ENCODE data around the gene VMP1. TPM values are rescaled to one million over a fixed set of nuclear protein-coding genes. Genes with fewer than 3 reads are reported as not detected.

The VMP1 gene
- total RNA-seq, 1 donor from 2014 or later: 169 TPM

DNA sequence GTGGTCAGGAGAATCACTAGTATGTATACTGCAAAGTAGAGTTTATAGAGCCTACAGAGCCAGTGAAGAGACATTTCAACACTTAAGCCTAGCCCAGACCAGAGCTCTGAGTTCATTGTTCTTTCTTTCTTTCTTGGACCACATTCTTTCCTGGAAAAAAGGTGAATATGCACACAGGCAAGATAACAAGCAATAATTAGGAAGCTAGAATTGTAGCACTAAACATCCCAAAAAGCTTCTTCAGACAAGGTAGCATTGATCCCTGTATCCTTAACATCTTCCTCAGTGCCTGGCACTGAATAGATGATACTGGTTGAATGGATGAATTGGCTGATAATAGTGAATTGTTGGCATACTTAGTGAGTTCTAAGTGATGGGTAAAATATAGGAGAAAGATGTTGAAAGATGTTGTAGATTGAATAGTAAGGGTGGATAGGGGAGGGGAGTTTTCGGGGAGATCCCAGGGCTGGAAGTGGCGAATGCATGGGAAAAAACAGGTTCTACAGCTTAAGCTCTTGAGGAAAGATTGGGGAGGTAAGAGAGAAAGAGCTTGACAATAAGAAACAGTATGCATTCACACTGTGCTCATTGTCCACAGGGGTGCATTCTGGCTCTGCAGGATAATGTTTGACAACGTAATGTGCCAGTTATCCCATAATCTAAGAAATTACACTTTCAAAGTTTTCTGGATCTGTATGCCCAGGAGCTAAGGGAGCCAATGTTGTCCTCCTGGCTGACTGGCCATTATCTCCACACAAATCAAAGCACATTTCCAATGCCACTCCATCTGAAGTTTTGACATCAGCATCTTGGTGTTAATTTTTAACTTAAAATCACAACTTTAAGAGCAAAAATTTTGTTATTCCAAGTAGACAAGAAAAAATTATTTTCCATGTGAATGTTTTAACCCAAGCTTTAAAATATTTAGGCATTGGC is 149.7 kb downstream of the VMP1 start:
- DNase-seq: no peak

DNA sequence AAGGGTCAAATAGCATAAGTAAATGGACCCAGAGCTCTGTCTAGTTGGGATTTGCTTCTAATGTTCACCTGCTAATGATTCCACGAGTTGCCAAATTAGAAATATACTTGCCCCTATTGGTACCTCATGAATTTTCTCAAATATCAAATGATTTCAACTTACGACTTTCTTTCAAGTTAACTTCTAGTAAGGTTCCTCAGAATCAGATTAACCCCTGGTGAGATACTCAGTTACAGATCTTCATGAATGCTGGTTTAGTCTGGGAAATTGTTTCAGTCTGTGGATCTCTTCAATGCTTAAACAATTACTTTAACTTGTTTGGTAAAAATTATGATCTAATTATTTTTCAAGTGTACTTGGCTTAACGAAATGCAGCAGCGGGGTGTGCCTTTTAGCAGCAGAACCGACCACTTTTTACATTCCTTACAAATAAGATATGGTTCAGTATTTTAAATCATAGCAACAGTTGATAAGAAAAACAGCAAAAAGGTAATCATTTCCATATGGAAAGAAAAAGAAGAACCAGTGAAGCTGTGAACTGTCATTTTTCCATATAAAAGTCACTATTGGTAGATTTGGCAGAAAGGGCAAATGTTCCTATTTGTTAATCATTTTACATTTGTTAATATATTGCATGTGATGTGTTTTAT is 150.8 kb downstream of the VMP1 start:
- no peaks in the 10 kb centered on the region for H3K9me3 ChIP-seq
- H3K27me3 ChIP-seq: no peaks in the 10 kb centered on the region
- TF ChIP-seq, protein P1, sequence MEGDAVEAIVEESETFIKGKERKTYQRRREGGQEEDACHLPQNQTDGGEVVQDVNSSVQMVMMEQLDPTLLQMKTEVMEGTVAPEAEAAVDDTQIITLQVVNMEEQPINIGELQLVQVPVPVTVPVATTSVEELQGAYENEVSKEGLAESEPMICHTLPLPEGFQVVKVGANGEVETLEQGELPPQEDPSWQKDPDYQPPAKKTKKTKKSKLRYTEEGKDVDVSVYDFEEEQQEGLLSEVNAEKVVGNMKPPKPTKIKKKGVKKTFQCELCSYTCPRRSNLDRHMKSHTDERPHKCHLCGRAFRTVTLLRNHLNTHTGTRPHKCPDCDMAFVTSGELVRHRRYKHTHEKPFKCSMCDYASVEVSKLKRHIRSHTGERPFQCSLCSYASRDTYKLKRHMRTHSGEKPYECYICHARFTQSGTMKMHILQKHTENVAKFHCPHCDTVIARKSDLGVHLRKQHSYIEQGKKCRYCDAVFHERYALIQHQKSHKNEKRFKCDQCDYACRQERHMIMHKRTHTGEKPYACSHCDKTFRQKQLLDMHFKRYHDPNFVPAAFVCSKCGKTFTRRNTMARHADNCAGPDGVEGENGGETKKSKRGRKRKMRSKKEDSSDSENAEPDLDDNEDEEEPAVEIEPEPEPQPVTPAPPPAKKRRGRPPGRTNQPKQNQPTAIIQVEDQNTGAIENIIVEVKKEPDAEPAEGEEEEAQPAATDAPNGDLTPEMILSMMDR (IDR thresholded peaks at IDR 0.05): no peak
- peaks cover 17% of the 10 kb centered on the region for H3K36me3 ChIP-seq
- intact Hi-C loops (cut with DNase I): no loop called here
- H3K27ac ChIP-seq: no peak overlapping the region
- no peak overlapping the region for H3K4me3 ChIP-seq
- peaks cover 14% of the 10 kb centered on the region for H3K4me1 ChIP-seq
- DNase-seq: no peak
- no peak for ATAC-seq

More for the DNA sequence above, 149.7 kb downstream of the VMP1 start:
- peaks cover 20% of the 10 kb centered on the region for H3K4me1 ChIP-seq
- H3K4me3 ChIP-seq: no peak overlapping the region
- ATAC-seq: peak; percentile 41
- TF ChIP-seq, protein P1 (IDR thresholded peaks at IDR 0.05): no peak
- H3K27me3 ChIP-seq: no peaks in the 10 kb centered on the region
- intact Hi-C loops (cut with DNase I): no loop called here
- no peaks in the 10 kb centered on the region for H3K9me3 ChIP-seq
- no peak overlapping the region for H3K27ac ChIP-seq
- peaks cover 9% of the 10 kb centered on the region for H3K36me3 ChIP-seq

DNA sequence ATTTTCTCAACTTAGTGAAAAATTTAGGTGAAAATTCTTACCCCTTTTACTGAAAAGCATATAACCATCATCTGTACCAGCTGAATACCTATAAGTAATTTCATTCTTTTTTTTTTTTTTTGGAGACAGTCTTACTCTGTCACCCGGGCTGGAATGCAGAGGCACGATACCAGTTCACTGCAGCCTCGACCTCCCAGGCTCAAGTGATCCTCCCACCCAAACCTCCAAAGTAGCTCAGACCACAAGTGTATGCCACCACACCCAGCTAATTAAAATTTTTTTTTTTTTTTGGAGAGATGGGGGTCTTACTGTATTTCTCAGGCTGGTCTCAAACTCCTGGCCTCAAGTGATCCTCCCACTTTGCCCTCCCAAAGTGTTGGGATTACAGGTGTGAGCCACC is 151.5 kb downstream of the VMP1 start:
- no peaks in the 10 kb centered on the region for H3K9me3 ChIP-seq
- H3K4me1 ChIP-seq: peaks cover 14% of the 10 kb centered on the region
- no peak overlapping the region for H3K4me3 ChIP-seq
- H3K36me3 ChIP-seq: peaks cover 23% of the 10 kb centered on the region
- ATAC-seq (no peak), DNase-seq (no peak)
- TF ChIP-seq, protein P1 (IDR thresholded peaks at IDR 0.05): no peak
- H3K27me3 ChIP-seq: no peaks in the 10 kb centered on the region
- H3K27ac ChIP-seq: no peak overlapping the region
- intact Hi-C loops (cut with DNase I): no loop called here

DNA sequence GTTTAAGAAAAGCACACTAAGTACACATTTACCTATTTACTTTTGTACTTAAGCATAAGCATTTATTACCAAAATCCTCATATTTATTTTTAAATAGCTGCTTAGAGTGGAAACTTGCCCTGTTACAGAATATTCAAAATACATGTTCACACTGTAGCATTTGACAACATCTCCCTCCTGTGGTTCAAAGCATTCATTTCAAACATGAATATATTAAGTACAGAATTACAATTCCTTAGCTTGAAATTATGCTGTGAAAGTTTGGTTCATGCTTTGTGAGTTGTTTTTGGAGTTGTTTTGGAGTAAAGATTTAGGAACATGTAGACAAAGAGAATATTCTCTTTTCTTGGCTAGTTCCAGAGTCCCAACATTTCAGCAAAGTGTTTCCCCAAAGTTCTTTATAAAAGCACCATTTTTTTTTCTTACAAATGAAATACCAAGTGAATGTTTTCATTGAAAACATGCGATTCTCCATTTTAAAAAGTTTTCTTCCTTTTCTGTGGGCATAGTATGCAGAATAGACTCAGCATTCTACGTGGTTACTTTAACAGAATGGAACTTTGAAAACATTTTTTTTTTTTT is 152.1 kb downstream of the VMP1 start:
- H3K4me3 ChIP-seq: no peak overlapping the region

DNA sequence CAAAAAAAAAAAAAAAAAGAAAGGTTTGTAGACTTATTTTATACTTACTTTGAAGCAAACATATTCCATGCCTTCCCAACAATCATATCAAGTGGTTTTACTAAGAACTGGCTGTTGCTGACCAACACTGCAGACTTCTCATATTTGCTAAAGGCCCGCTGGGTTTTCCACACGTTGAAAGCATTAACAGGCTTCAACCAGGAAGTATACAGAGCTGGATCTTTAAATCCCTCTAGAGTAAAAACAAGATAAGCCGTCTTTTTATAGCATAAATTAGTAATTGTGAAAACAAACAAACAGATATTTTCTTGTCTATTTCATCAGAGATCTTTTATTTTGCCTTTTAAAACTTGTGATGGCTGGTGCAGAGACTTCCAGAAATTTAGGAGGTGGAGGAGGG is 156.2 kb downstream of the VMP1 start:
- Histone ChIP-seq H3K27me3 (no peaks in the 10 kb centered on the region), H3K9me3 (no peaks in the 10 kb centered on the region), H3K36me3 (peaks cover 24% of the 10 kb centered on the region), H3K4me3 (no peak overlapping the region), H3K27ac (no peak overlapping the region), H3K4me1 (no peaks in the 10 kb centered on the region)
- ATAC-seq: no peak
- DNase-seq: no peak
- intact Hi-C loops (cut with DNase I): no loop called here
- TF ChIP-seq, protein P1 (IDR thresholded peaks at IDR 0.05): no peak

More for the DNA sequence above, 152.1 kb downstream of the VMP1 start:
- Histone ChIP-seq H3K4me1 (peaks cover 14% of the 10 kb centered on the region), H3K36me3 (peaks cover 24% of the 10 kb centered on the region), H3K27me3 (no peaks in the 10 kb centered on the region), H3K27ac (no peak overlapping the region), H3K9me3 (no peaks in the 10 kb centered on the region)
- DNase-seq (no peak), ATAC-seq (peak; percentile 83)
- TF ChIP-seq, protein P1 (IDR thresholded peaks at IDR 0.05): peak; percentile 64
- intact Hi-C loops (cut with DNase I): no loop called here
